Type B pancreatic cell (in vitro differentiated cells): ENCODE data around the gene POLR1A. TPM values are rescaled to one million over a fixed set of nuclear protein-coding genes. Genes with fewer than 3 reads are reported as not detected.

Experiments
- DNase-seq: peaks from one replicate; pipeline ENCODE4 v3.0.0; 2021; ENCODE audit warnings: mixed read lengths; ENCODE audit not compliant: unreplicated experiment; ENCODE audit errors: extremely low spot score
- H3K27ac Mint-ChIP-seq: 2 replicates; pipeline ENCODE4 v1.8.0; 2021; ENCODE audit warnings: mild to moderate bottlenecking, mixed read lengths
- H3K27me3 Mint-ChIP-seq: 2 replicates; pipeline ENCODE4 v1.8.0; 2021; ENCODE audit warnings: mixed read lengths
- H3K36me3 Mint-ChIP-seq: 2 replicates; pipeline ENCODE4 v1.8.0; 2021; ENCODE audit warnings: mixed read lengths
- H3K4me1 Mint-ChIP-seq: one replicate; pipeline ENCODE4 v1.8.0; 2021; ENCODE audit warnings: mixed read lengths; ENCODE audit not compliant: unreplicated experiment
- H3K4me3 Mint-ChIP-seq: 2 replicates; pipeline ENCODE4 v1.8.0; 2021; ENCODE audit warnings: mild to moderate bottlenecking, mixed read lengths
- H3K9me3 Mint-ChIP-seq: 2 replicates; pipeline ENCODE4 v1.8.0; 2021; ENCODE audit warnings: mixed read lengths
- CTCF ChIP-seq: fragments of 200-600 bp; sonication (generic); conservative IDR thresholded peaks from 2 replicates; pipeline ENCODE4 v1.5.0; 2021; ENCODE audit warnings: antibody characterized with exemption, mild to moderate bottlenecking
- total RNA-seq: library from RNA; stranded (reverse); gene quantifications from 2 replicates; pipeline ENCODE4 v1.2.1, GENCODE V29; 2021; ENCODE audit warnings: low replicate concordance

Gene POLR1A
- total RNA-seq, 1 donor from 2014 or later: 57.6 TPM

- Mint-ChIP-seq H3K36me3 (peaks cover 25% of the 10 kb centered on the region), H3K27ac (no peak overlapping the region), H3K9me3 (no peaks in the 10 kb centered on the region), H3K4me3 (no peak overlapping the region), H3K27me3 (no peaks in the 10 kb centered on the region), H3K4me1 (no peaks in the 10 kb centered on the region)
- no peak for DNase-seq
- no peak for TF ChIP-seq CTCF
Measured at GRCh38 chr2:86142436-86143257, 37.0 kb upstream of the POLR1A start.

- Mint-ChIP-seq H3K27me3 (no peaks in the 10 kb centered on the region), H3K4me3 (no peak overlapping the region), H3K36me3 (peaks cover 23% of the 10 kb centered on the region), H3K9me3 (no peaks in the 10 kb centered on the region), H3K4me1 (no peaks in the 10 kb centered on the region), H3K27ac (no peak overlapping the region)
- DNase-seq: no peak
- no peak for TF ChIP-seq CTCF
Measured at GRCh38 chr2:86140969-86141392, 35.3 kb upstream of the POLR1A start.

DNA sequence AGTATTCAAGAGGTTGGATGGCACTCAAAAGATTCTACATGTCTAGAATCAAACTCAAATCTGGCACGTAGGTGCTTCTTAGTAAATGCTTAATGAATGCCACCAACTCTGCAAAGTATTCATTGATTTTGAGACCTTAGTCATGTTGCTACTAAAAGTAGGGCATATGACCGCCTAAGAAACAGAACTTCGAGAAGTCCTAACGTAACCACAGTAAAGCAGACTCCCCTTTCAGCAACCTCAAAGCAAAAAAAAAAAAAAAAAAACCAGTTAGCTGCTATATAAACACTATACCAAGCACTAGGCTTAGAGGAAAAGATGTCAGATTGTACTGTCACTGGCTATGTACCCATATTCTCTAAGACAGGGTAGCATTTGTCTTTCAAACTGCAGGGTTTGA is 34.3 kb upstream of the POLR1A start:
- Mint-ChIP-seq H3K9me3 (no peaks in the 10 kb centered on the region), H3K4me3 (no peak overlapping the region), H3K36me3 (peaks cover 29% of the 10 kb centered on the region), H3K27me3 (no peaks in the 10 kb centered on the region), H3K4me1 (no peaks in the 10 kb centered on the region), H3K27ac (no peak overlapping the region)
- TF ChIP-seq CTCF: no peak
- DNase-seq: no peak

- peaks cover 34% of the 10 kb centered on the region for H3K36me3 Mint-ChIP-seq
- H3K4me3 Mint-ChIP-seq: no peak overlapping the region
- DNase-seq: no peak
- no peaks in the 10 kb centered on the region for H3K27me3 Mint-ChIP-seq
- H3K4me1 Mint-ChIP-seq: no peaks in the 10 kb centered on the region
- no peaks in the 10 kb centered on the region for H3K9me3 Mint-ChIP-seq
- no peak for TF ChIP-seq CTCF
- no peak overlapping the region for H3K27ac Mint-ChIP-seq
Measured at GRCh38 chr2:86138736-86139625, 33.3 kb upstream of the POLR1A start.

DNA sequence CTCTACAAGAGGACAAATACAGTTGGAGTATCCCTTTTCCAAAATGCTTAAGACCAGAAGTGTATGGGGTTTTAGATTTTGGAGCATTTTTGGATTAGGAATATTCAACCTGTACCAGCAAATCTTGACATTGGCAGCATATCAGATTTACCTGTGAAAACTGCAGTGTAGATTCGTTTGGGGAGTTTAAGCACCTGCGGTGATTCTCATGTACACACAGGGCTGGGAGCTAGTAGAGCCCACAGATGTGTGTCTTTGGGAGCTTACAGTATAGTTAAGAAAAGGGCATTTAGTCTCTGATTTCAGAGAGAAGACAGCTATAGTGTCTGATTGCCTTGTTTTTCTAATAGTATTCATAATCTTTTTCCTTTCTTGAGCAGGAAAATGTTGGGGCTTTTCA is 30.5 kb upstream of the POLR1A start:
- H3K36me3 Mint-ChIP-seq: peaks cover 40% of the 10 kb centered on the region
- no peak for TF ChIP-seq CTCF
- H3K27ac Mint-ChIP-seq: no peak overlapping the region

More for the DNA sequence above, 30.5 kb upstream of the POLR1A start:
- H3K27me3 Mint-ChIP-seq: no peaks in the 10 kb centered on the region
- H3K4me3 Mint-ChIP-seq: no peak overlapping the region
- no peaks in the 10 kb centered on the region for H3K4me1 Mint-ChIP-seq
- no peak for DNase-seq
- no peaks in the 10 kb centered on the region for H3K9me3 Mint-ChIP-seq
